Measurements from ENCODE around the gene TDRD12.
"Not testable (repeated sequence)": the region's sequence is repeated elsewhere in the genome, so short reads cannot be mapped to it uniquely, and the experiment has no call there.

DNA sequence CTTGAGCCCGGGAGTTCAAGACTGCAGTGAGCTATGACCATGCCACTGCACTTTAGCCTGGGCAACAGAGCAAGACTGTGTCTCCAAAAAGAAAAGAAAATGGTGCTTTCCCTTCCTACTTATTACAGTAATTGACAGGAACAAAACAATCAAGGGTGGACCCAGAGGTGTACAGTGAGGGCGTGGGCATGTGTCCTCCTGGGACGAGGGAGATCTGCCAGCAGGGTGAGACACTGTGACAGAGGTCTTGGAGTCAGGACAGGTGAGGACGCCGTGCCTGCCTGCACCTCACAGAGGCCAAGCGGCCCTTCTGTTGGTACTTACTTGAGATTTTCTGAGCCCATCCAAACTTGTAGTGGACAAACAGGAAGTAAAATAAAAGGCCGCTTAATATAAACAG lies 113.3 kb downstream of the TDRD12 start:
- not testable (repeated sequence) for TF ChIP-seq POLR2A (IDR thresholded peaks at IDR 0.05)
- TF ChIP-seq, protein P1, sequence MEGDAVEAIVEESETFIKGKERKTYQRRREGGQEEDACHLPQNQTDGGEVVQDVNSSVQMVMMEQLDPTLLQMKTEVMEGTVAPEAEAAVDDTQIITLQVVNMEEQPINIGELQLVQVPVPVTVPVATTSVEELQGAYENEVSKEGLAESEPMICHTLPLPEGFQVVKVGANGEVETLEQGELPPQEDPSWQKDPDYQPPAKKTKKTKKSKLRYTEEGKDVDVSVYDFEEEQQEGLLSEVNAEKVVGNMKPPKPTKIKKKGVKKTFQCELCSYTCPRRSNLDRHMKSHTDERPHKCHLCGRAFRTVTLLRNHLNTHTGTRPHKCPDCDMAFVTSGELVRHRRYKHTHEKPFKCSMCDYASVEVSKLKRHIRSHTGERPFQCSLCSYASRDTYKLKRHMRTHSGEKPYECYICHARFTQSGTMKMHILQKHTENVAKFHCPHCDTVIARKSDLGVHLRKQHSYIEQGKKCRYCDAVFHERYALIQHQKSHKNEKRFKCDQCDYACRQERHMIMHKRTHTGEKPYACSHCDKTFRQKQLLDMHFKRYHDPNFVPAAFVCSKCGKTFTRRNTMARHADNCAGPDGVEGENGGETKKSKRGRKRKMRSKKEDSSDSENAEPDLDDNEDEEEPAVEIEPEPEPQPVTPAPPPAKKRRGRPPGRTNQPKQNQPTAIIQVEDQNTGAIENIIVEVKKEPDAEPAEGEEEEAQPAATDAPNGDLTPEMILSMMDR (IDR thresholded peaks at IDR 0.05) = not testable (repeated sequence)

All from thyroid gland (tissue), 4 donors.